Astrocyte (in vitro differentiated cells and primary cell): Measurements from ENCODE around the gene SLC35F6.

Experiments used
- EZH2 ChIP-seq: IDR thresholded peaks from 2 replicates; pipeline ENCODE4 v1.6.1; 2012; ENCODE audit warnings: mild to moderate bottlenecking, low read length, inconsistent platforms; ENCODE audit not compliant: insufficient read depth
- TF ChIP-seq, protein P1 (sequence below): IDR thresholded peaks from 2 replicates; pipeline ENCODE4 v1.5.1; 2011; ENCODE audit warnings: low read depth, mild to moderate bottlenecking, inconsistent platforms, low read length, moderate library complexity; ENCODE audit not compliant: insufficient read depth

DNA sequence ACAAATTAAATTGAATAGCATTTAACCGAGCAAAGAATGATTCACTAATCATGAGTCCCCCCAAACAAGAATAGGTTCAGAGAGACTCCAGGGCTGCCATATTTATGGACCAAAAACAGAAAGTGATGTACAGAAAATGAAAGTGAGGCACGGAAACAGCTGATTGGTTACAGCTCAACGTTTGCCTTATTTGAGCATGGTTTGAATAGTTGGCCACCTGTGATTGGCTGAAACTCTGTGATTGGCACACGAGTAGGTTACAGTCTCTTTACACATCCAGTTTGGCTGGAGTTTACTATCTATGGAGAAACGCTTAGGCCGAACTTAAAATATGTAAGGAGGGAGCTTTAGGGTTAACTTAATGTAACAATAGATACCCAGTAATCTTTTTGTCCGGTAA lies 56.8 kb downstream of the SLC35F6 start:
- TF ChIP-seq, protein P1, sequence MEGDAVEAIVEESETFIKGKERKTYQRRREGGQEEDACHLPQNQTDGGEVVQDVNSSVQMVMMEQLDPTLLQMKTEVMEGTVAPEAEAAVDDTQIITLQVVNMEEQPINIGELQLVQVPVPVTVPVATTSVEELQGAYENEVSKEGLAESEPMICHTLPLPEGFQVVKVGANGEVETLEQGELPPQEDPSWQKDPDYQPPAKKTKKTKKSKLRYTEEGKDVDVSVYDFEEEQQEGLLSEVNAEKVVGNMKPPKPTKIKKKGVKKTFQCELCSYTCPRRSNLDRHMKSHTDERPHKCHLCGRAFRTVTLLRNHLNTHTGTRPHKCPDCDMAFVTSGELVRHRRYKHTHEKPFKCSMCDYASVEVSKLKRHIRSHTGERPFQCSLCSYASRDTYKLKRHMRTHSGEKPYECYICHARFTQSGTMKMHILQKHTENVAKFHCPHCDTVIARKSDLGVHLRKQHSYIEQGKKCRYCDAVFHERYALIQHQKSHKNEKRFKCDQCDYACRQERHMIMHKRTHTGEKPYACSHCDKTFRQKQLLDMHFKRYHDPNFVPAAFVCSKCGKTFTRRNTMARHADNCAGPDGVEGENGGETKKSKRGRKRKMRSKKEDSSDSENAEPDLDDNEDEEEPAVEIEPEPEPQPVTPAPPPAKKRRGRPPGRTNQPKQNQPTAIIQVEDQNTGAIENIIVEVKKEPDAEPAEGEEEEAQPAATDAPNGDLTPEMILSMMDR: no peak
- TF ChIP-seq EZH2: no peak
